Subcutaneous abdominal adipose tissue (tissue), 5 donors: Measurements from ENCODE around the gene NAV1.
A peak's percentile ranks its signal among the peaks of the same experiment; 100 is the strongest.

Experiments used
- H3K27ac ChIP-seq: one replicate; pipeline ENCODE4 v1.7.0; 2013; ENCODE audit warnings: low read depth, mild to moderate bottlenecking, inconsistent platforms, low read length, moderate library complexity
- H3K27me3 ChIP-seq, 5 donors: one replicate each; pipeline ENCODE4 v1.7.0; 2013; ENCODE audit warnings: low read length in 5 of 5, inconsistent platforms in 1 of 5; ENCODE audit not compliant: control insufficient read depth in 5 of 5, insufficient read depth in 4 of 5
- H3K36me3 ChIP-seq, 5 donors: one replicate each; pipeline ENCODE4 v1.7.0; 2013; ENCODE audit warnings: low read length in 5 of 5; ENCODE audit not compliant: control insufficient read depth in 5 of 5, insufficient read depth in 5 of 5
- H3K4me1 ChIP-seq, 5 donors: one replicate each; pipeline ENCODE4 v1.7.0; 2013; ENCODE audit warnings: low read length in 5 of 5, mild to moderate bottlenecking in 3 of 5, moderate library complexity in 1 of 5; ENCODE audit not compliant: control insufficient read depth in 5 of 5, insufficient read depth in 5 of 5
- H3K4me3 ChIP-seq, 5 donors: one replicate each; pipeline ENCODE4 v1.7.0; 2013; ENCODE audit warnings: low read length in 5 of 5, low read depth in 1 of 5
- H3K9ac ChIP-seq, 5 donors: one replicate each; pipeline ENCODE4 v1.7.0; 2013; ENCODE audit warnings: low read length in 5 of 5, mild to moderate bottlenecking in 4 of 5, moderate library complexity in 3 of 5
- H3K9me3 ChIP-seq, 5 donors: one replicate each; pipeline ENCODE4 v1.7.0; 2013; ENCODE audit warnings: low read length in 5 of 5; ENCODE audit not compliant: control insufficient read depth in 5 of 5
- donor health status: healthy.
- donor health status: healthy.
- donor health status: healthy.
- donor health status: healthy.
- donor health status: healthy.

The NAV1 gene

GRCh38 chr1:201535919-201536245, 3.0 kb upstream of the NAV1 start:
- Histone ChIP-seq H3K36me3 (peaks cover 0 to 2% (median 0%) of the 10 kb centered on the region in 5 donors), H3K9ac (peak overlapping the region in 1 of 5 donors; percentile 44), H3K4me3 (no peak overlapping the region), H3K4me1 (peaks cover 21 to 68% (median 49%) of the 10 kb centered on the region in 5 donors), H3K9me3 (peaks cover 0 to 4% (median 0%) of the 10 kb centered on the region in 5 donors), H3K27me3 (peaks cover 0 to 32% (median 12%) of the 10 kb centered on the region in 5 donors), H3K27ac (peak overlapping the region; percentile 81)

- H3K27me3 ChIP-seq, result peaks cover 0 to 30% (median 12%) of the 10 kb centered on the region in 5 donors
- H3K4me3 ChIP-seq, result peak overlapping the region in 1 of 5 donors; percentile 11
- H3K36me3 ChIP-seq, result peaks cover 0 to 2% (median 0%) of the 10 kb centered on the region in 5 donors
- no peak overlapping the region for H3K9ac ChIP-seq
- H3K9me3 ChIP-seq, result peaks cover 0 to 4% (median 0%) of the 10 kb centered on the region in 5 donors
- H3K4me1 ChIP-seq, result peaks cover 16 to 68% (median 43%) of the 10 kb centered on the region in 5 donors
- peak overlapping the region; percentile 84 for H3K27ac ChIP-seq
Observed at GRCh38 chr1:201536558-201536957, 2.4 kb upstream of the NAV1 start.

GRCh38 chr1:201537028-201537427, 1.9 kb upstream of the NAV1 start:
- H3K36me3 ChIP-seq, result peaks cover 0 to under 1% (median 0%) of the 10 kb centered on the region in 5 donors
- H3K27ac ChIP-seq, result peak overlapping the region; percentile 84
- peaks cover 0 to 25% (median 12%) of the 10 kb centered on the region in 5 donors for H3K27me3 ChIP-seq
- no peak overlapping the region for H3K9ac ChIP-seq
- H3K9me3 ChIP-seq, result peaks cover 0 to 1% (median 0%) of the 10 kb centered on the region in 5 donors
- H3K4me1 ChIP-seq, result peaks cover 12 to 68% (median 38%) of the 10 kb centered on the region in 5 donors
- no peak overlapping the region for H3K4me3 ChIP-seq

GRCh38 chr1:201537467-201537866, 1.5 kb upstream of the NAV1 start:
- Histone ChIP-seq H3K4me3 (no peak overlapping the region), H3K9ac (no peak overlapping the region), H3K27ac (peak overlapping the region; percentile 84), H3K27me3 (peaks cover 0 to 23% (median 12%) of the 10 kb centered on the region in 5 donors), H3K9me3 (no peaks in the 10 kb centered on the region), H3K36me3 (no peaks in the 10 kb centered on the region), H3K4me1 (peaks cover 8 to 68% (median 34%) of the 10 kb centered on the region in 5 donors)

GRCh38 chr1:201537891-201538611, 876 bp upstream of the NAV1 start:
- H3K4me3 ChIP-seq, result peak overlapping the region in 4 of 5 donors; percentile 63 to 86 (median 80)
- H3K27ac ChIP-seq, result peak overlapping the region; percentile 84
- H3K36me3 ChIP-seq, result no peaks in the 10 kb centered on the region
- peaks cover 0 to 23% (median 12%) of the 10 kb centered on the region in 5 donors for H3K27me3 ChIP-seq
- H3K9ac ChIP-seq, result peak overlapping the region in 2 of 5 donors; percentile 32 to 54
- H3K4me1 ChIP-seq, result peaks cover 6 to 71% (median 34%) of the 10 kb centered on the region in 5 donors
- H3K9me3 ChIP-seq, result no peaks in the 10 kb centered on the region

- peaks cover 0 to 23% (median 12%) of the 10 kb centered on the region in 5 donors for H3K27me3 ChIP-seq
- peak overlapping the region; percentile 63 to 86 (median 77) for H3K4me3 ChIP-seq
- H3K9me3 ChIP-seq, result no peaks in the 10 kb centered on the region
- peaks cover 6 to 88% (median 42%) of the 10 kb centered on the region in 5 donors for H3K4me1 ChIP-seq
- H3K9ac ChIP-seq, result peak overlapping the region in 4 of 5 donors; percentile 74 to 87 (median 78)
- no peaks in the 10 kb centered on the region for H3K36me3 ChIP-seq
- peak overlapping the region; percentile 84 for H3K27ac ChIP-seq
Observed at GRCh38 chr1:201539561-201540431, 869 bp downstream of the NAV1 start.

- peaks cover 4 to 85% (median 37%) of the 10 kb centered on the region in 5 donors for H3K4me1 ChIP-seq
- peak overlapping the region in 3 of 5 donors; percentile 76 to 86 (median 83) for H3K4me3 ChIP-seq
- no peaks in the 10 kb centered on the region for H3K36me3 ChIP-seq
- H3K27me3 ChIP-seq, result peaks cover 0 to 23% (median 9%) of the 10 kb centered on the region in 5 donors
- peak overlapping the region in 1 of 5 donors; percentile 57 for H3K9ac ChIP-seq
- H3K27ac ChIP-seq, result peak overlapping the region; percentile 84
- no peaks in the 10 kb centered on the region for H3K9me3 ChIP-seq
Observed at GRCh38 chr1:201540846-201541735, 2.2 kb downstream of the NAV1 start.

- peaks cover 4 to 74% (median 33%) of the 10 kb centered on the region in 5 donors for H3K4me1 ChIP-seq
- H3K36me3 ChIP-seq, result no peaks in the 10 kb centered on the region
- H3K4me3 ChIP-seq, result peak overlapping the region in 1 of 5 donors; percentile 14
- no peaks in the 10 kb centered on the region for H3K9me3 ChIP-seq
- H3K27ac ChIP-seq, result peak overlapping the region; percentile 84
- H3K9ac ChIP-seq, result no peak overlapping the region
- H3K27me3 ChIP-seq, result peaks cover 0 to 15% (median 4%) of the 10 kb centered on the region in 5 donors
Observed at GRCh38 chr1:201542309-201543035, 3.5 kb downstream of the NAV1 start.
